Measurements from ENCODE around the gene EBNA1BP2. TPM values are rescaled to one million over a fixed set of nuclear protein-coding genes. Genes with fewer than 3 reads are reported as not detected.

Gene EBNA1BP2
- total RNA-seq, 1 donor from 2014 or later: 34.5 TPM

GRCh38 chr1:43204394-43204793, 32.3 kb upstream of the EBNA1BP2 start:
- peaks cover 31% of the 10 kb centered on the region for H3K4me1 Mint-ChIP-seq (ENCODE audit: low read depth)
- peaks cover 4% of the 10 kb centered on the region for H3K9me3 Mint-ChIP-seq (ENCODE audit: low read depth)
- H3K27me3 Mint-ChIP-seq (ENCODE audit: low read depth): no peaks in the 10 kb centered on the region
- no peak overlapping the region for H3K4me3 Mint-ChIP-seq (ENCODE audit: unreplicated experiment)
- H3K36me3 Mint-ChIP-seq (ENCODE audit: low read depth): no peaks in the 10 kb centered on the region
- no peak for DNase-seq (ENCODE audit: low spot score)
- TF ChIP-seq, protein P1, sequence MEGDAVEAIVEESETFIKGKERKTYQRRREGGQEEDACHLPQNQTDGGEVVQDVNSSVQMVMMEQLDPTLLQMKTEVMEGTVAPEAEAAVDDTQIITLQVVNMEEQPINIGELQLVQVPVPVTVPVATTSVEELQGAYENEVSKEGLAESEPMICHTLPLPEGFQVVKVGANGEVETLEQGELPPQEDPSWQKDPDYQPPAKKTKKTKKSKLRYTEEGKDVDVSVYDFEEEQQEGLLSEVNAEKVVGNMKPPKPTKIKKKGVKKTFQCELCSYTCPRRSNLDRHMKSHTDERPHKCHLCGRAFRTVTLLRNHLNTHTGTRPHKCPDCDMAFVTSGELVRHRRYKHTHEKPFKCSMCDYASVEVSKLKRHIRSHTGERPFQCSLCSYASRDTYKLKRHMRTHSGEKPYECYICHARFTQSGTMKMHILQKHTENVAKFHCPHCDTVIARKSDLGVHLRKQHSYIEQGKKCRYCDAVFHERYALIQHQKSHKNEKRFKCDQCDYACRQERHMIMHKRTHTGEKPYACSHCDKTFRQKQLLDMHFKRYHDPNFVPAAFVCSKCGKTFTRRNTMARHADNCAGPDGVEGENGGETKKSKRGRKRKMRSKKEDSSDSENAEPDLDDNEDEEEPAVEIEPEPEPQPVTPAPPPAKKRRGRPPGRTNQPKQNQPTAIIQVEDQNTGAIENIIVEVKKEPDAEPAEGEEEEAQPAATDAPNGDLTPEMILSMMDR (IDR thresholded peaks at IDR 0.05): no peak
- no peak overlapping the region for H3K27ac Mint-ChIP-seq (ENCODE audit: unreplicated experiment)

- DNase-seq (ENCODE audit: low spot score): no peak
- Mint-ChIP-seq H3K27ac (ENCODE audit: unreplicated experiment) (no peak overlapping the region), H3K4me1 (ENCODE audit: low read depth) (peaks cover 31% of the 10 kb centered on the region), H3K9me3 (ENCODE audit: low read depth) (peaks cover 4% of the 10 kb centered on the region), H3K27me3 (ENCODE audit: low read depth) (no peaks in the 10 kb centered on the region), H3K4me3 (ENCODE audit: unreplicated experiment) (no peak overlapping the region), H3K36me3 (ENCODE audit: low read depth) (no peaks in the 10 kb centered on the region)
- TF ChIP-seq, protein P1 (IDR thresholded peaks at IDR 0.05): no peak
Observed at GRCh38 chr1:43203859-43204258, 31.8 kb upstream of the EBNA1BP2 start.

DNA sequence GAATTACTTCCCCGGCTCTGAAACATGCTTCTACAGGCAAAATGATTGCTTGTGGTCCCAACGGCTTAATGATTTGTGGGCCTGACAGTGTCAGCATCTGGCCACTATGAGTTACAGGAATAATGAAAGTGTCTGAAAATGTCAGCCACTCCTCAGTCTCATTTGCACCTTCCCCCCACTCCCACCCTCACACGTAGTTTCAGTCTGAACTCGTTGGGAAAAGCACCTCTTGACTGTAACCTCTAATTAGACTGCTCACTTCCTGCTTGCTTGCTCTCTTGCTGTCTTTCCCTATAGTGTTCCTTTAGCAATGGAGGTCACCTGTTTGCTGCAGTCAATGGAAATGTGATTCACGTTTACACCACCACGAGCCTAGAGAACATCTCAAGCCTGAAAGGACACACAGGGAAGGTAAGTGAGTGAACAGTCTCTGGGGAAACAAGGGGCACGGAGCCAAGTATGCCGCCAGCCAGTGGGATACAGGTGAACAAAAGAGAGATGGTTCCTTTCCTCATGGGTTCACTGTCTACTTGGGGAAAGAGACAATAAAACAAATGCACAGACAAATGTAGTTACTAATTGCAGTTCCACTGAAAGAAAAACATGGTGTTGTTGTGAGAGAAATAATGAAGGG, 27.1 kb upstream of the EBNA1BP2 start:
- no peak overlapping the region for H3K4me3 Mint-ChIP-seq (ENCODE audit: unreplicated experiment)
- no peaks in the 10 kb centered on the region for H3K4me1 Mint-ChIP-seq (ENCODE audit: low read depth)
- TF ChIP-seq, protein P1 (IDR thresholded peaks at IDR 0.05): no peak
- H3K9me3 Mint-ChIP-seq (ENCODE audit: low read depth): peaks cover 10% of the 10 kb centered on the region
- peaks cover 2% of the 10 kb centered on the region for H3K36me3 Mint-ChIP-seq (ENCODE audit: low read depth)
- H3K27me3 Mint-ChIP-seq (ENCODE audit: low read depth): no peaks in the 10 kb centered on the region
- no peak overlapping the region for H3K27ac Mint-ChIP-seq (ENCODE audit: unreplicated experiment)
- DNase-seq (ENCODE audit: low spot score): no peak

GRCh38 chr1:43197343-43198127, 25.4 kb upstream of the EBNA1BP2 start:
- H3K4me3 Mint-ChIP-seq (ENCODE audit: unreplicated experiment): no peak overlapping the region
- H3K9me3 Mint-ChIP-seq (ENCODE audit: low read depth): peaks cover 9% of the 10 kb centered on the region
- H3K36me3 Mint-ChIP-seq (ENCODE audit: low read depth): peaks cover 2% of the 10 kb centered on the region
- TF ChIP-seq, protein P1 (IDR thresholded peaks at IDR 0.05): no peak
- DNase-seq (ENCODE audit: low spot score): no peak
- H3K27me3 Mint-ChIP-seq (ENCODE audit: low read depth): no peaks in the 10 kb centered on the region
- no peak overlapping the region for H3K27ac Mint-ChIP-seq (ENCODE audit: unreplicated experiment)
- no peaks in the 10 kb centered on the region for H3K4me1 Mint-ChIP-seq (ENCODE audit: low read depth)

DNA sequence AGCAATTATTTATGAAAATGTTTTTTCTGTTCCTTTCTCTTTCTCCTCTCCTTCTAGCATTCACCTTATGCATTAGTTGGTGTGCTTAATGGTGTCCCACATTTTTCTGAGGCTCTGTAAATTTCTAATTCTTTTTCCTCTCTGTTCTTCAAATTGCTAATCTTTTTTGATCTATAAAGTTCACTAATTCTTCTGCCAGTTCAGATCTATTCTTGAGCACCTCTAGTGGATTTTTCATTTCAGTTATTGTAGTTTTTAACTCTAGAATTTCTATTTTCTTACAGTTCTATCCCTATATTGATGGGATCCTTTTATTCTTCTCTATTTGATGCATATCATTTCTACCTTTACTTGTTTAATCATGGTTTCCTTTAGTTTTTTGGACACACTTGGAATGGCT, 22.4 kb upstream of the EBNA1BP2 start:
- no peak overlapping the region for H3K4me3 Mint-ChIP-seq (ENCODE audit: unreplicated experiment)
- H3K9me3 Mint-ChIP-seq (ENCODE audit: low read depth): peaks cover 21% of the 10 kb centered on the region
- H3K4me1 Mint-ChIP-seq (ENCODE audit: low read depth): no peaks in the 10 kb centered on the region
- no peaks in the 10 kb centered on the region for H3K27me3 Mint-ChIP-seq (ENCODE audit: low read depth)
- no peak for DNase-seq (ENCODE audit: low spot score)
- peaks cover 7% of the 10 kb centered on the region for H3K36me3 Mint-ChIP-seq (ENCODE audit: low read depth)
- H3K27ac Mint-ChIP-seq (ENCODE audit: unreplicated experiment): no peak overlapping the region
- TF ChIP-seq, protein P1 (IDR thresholded peaks at IDR 0.05): no peak
